A549 treated with RU486 at 1 μM for 4 hours (cell line): ENCODE measurements around the gene AP4M1. TPM values are rescaled to one million over a fixed set of nuclear protein-coding genes. Genes with fewer than 3 reads are reported as not detected.

Experiments used
- total RNA-seq: library from RNA; stranded (reverse); fragments of 200-300 nt; extraction: Qiagen RNA extraction; gene quantifications from 5 replicates; pipeline ENCODE4 v1.2.3, GENCODE V29; 2022; ENCODE audit warnings: low read depth

The AP4M1 gene, protein sequence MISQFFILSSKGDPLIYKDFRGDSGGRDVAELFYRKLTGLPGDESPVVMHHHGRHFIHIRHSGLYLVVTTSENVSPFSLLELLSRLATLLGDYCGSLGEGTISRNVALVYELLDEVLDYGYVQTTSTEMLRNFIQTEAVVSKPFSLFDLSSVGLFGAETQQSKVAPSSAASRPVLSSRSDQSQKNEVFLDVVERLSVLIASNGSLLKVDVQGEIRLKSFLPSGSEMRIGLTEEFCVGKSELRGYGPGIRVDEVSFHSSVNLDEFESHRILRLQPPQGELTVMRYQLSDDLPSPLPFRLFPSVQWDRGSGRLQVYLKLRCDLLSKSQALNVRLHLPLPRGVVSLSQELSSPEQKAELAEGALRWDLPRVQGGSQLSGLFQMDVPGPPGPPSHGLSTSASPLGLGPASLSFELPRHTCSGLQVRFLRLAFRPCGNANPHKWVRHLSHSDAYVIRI
- 12.3 to 15.4 TPM (median 14.5 TPM) in 5 replicates for total RNA-seq

DNA sequence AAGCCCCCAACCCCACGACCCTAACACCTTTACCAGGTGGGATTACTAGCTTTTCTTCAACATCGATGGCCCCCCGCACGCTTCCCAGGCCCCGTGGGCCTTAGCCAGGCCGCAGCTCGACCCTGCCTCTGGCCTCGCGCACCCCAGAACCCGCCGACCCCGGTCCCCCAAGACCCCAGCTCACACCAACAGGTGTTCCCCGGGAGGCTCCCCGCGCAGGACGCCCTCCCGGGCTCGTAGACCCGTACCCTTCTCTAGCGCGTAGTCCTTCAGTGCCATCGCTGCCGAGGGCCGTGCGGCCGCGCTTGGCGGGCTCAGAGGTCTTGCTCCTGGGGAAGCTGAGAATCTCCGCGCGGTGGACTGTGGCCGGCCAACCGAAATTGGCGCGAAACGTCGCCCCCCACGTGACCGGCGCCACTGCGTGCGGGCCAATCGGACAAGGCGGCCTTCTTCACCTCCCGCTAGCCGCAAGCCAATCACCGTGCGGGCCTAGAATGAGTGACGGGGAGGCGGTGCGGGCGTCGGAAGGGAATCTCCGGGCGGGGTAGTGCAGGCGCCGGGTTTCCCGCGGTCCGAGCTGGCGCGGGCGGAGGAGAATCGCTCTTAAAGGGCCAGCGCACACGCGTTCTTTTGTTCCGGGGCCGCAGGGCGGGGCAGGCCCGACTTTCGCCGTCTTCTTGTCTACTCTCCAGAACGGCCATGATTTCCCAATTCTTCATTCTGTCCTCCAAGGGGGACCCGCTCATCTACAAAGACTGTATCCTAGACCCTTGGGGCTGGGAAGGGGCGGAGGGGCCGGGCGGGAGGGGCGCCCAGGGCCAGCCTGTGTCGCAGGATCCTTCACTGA, at the start of gene AP4M1, which contains the start of gene MCM7:
AP4M1 (plus strand) TSS at position 628 of the 847 bp plus-strand sequence; CDS start at position 700, 72 bp downstream.
MCM7 (minus strand) TSS at position 382 of the 847 bp plus-strand sequence; CDS start at position 279, 103 bp downstream.

DNA sequence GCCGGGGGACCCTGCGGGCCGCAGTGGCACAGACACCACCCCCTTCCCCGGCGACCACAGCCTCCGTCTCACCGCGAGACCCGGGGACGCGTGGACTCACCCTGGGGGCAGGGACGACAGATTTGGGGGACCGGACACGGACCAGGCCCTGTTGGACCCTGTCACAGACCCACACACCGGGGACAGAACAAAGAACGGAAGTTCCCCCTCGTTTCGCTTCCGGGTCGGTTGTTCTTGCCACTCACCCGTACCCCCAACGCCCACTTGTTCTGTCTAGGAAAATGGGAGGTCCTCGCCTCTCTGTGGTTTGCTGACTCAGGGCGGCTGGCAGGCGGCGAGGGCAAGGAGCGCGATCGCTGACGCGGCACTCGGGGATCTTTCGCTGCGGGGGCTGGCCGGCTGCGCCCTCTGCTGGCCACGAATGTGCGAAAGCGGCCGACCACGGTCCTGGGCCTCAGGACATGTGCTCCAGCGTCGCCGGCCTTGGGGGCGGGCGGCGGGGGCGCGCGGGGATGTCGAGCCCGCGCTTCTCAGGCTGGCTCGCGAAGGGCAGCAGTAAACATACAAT, 19.8 kb upstream of the AP4M1 start, which contains the start of gene ZNF3:
ZNF3 (minus strand) TSS at position 189 of the 568 bp plus-strand sequence. CDS start 4,366 bp downstream, outside the sequence.

DNA sequence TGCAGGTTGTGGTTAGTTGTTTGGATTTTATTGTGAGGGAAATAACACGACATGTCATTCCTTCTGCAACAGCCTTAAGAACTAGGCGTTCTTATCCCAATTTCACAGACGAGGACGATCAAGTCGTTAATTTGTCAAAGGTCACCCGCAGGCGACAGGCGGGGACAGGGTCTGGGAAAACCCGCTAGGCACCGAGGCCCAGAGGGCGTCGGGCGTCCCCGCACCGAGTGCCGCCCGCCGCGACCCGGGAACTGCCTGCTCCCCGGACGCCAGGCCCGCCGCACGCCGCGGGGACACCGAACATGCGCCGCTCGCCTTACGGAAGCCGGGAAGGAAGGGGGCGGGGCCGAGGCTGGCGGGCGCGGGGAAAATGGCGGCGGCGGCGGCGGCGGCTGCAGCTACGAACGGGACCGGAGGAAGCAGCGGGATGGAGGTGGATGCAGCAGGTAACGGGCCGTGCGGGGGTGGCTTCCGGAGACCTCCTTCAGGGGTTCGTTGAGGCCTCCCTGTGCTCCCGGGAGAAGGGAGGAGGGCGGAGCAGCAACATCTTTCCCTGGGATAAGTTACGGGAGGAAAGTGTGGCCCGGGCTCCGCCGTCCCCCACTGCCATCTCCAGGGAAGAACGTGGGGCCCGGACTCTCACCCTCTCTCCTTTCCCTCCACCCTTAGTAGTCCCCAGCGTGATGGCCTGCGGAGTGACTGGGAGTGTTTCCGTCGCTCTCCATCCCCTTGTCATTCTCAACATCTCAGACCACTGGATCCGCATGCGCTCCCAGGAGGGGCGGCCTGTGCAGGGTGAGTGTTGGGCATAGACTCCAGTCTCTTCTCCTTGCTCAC, 12.6 kb upstream of the AP4M1 start, which contains the start of gene COPS6:
COPS6 (plus strand) TSS at position 349 of the 837 bp plus-strand sequence; CDS start at position 371, 22 bp downstream.

DNA sequence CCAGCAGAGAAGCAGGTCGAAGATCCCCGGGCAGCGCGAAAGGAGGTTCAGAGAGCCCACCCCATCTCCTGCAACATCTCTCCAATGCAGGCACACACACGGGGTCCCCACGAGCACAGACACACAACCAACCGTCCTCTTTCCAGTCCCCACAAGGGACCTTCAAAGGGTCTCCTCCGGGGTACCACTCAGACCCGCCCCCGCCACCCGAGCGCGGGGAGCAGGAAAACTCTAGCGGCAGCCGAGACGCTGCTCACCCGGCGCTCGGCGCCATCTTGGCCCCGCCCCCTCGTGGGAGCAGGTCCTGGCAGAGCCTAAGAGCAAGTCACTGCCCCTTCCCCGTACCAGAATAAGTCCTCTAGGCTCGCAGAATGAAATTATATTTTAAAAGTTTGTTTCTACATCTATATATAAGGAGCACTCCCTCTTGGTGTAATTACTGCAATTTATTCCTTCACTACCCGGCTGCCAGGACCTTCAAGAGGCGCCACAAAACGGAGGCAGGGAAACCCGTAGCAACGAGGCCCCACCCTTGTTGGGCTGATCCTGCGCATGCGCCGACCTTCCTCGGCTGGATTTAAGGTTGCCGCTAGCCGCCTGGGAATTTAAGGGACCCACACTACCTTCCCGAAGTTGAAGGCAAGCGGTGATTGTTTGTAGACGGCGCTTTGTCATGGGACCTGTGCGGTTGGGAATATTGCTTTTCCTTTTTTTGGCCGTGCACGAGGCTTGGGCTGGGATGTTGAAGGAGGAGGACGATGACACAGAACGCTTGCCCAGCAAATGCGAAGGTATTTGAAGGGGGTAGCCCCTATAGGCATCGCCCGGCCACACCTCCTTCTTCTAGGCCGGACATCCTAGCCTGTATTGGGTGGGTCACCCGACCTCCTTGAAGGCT, 17.9 kb downstream of the AP4M1 start, which contains the start of the genes CNPY4 and TAF6:
CNPY4 (plus strand) TSS at position 563 of the 898 bp plus-strand sequence; CDS start at position 674, 111 bp downstream.
TAF6 (minus strand) TSS at position 287 of the 898 bp plus-strand sequence. CDS start 5,149 bp downstream, outside the sequence.

DNA sequence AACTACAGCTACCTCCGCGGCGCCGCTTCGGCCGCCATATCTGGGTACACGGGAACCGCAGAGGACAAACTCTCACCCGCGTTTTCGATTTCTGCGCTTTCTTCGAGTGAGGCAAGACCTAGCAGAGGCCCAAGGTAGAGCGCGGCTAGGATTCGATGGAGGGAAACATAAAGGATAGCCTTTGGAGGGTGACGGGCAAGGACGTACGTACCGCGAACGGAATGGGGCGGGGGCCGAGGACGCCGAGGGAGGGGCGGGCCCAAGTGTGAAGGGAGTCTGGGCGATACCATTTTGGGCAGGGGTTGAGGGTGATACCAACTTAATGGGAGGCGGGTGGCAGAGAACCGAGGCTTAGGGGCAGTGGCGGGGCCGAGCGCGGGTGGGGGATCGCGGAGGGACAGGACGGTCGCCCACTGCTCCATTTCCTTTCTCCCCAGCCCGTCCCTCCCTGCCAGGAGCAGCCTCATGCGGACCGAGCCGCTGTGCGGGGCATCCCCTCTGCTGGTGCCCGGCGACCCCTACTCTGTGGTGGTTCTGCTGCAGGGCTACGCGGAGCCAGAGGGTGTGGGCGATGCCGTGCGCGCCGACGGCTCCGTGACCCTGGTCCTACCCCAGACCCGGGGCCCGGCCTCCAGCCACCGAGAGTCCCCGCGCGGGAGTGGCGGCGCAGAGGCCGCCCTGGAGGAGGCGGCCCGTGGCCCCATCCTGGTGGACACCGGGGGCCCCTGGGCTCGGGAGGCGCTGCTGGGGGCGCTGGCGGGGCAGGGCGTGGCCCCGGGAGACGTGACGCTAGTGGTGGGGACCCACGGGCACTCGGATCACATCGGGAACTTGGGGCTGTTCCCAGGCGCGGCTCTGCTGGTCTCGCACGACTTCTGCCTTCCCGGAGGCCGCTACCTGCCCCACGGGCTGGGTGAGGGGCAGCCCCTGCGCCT, 25.8 kb downstream of the AP4M1 start, which contains the start of gene MBLAC1:
MBLAC1 (plus strand) TSS at position 37 of the 935 bp plus-strand sequence; CDS start at position 466, 429 bp downstream.

DNA sequence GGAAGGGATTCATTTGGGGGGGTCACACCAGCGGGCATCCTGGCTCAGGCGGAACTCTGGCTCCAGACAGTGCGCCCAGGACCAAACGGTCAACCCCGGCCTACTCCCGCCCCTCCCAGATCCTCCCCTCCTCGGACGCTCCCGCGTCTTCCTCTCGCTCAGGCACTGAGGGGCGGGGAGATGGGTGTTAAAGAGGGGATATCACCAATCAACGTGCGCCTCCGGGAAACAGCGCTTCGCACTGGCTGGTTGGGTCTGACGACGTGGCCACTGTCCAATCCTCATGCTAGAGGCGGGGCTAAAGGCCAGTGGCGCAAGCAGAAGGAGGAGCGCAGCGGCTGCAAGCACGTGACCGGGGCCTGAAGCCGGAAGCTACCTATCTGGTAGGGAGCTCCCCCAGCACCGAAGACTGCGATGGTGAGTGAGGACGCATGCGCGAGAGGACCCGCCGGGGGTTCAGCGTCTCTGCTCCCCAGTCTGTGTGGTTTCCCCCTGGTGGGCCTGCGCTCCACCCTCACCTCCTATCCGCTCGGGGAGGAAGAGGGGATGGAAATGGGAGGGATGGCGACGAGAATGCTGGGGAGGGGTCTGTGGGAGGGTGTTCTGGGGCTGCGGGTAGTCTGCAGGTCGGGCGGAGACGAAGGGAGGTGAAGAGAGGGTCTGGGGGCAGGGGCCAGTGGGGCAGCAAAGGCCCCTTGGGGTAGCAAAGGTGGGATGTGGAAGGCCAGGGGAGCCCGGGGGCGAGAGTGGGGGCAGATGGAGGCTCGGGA, 47.3 kb downstream of the AP4M1 start, which contains the start of gene LAMTOR4:
LAMTOR4 (plus strand) TSS at position 360 of the 770 bp plus-strand sequence; CDS start at position 415, 55 bp downstream.

Other genes starting within 250 kb of the AP4M1 start
- gene OR2AE1, start 224.6 kb upstream of the AP4M1 start, total RNA-seq, result not detected in 5 replicates
- gene TRIM4, start 182.1 kb upstream of the AP4M1 start, total RNA-seq, result 20.5 to 27.9 TPM (median 26.3 TPM) in 5 replicates
- gene GJC3, start 172.0 kb upstream of the AP4M1 start, total RNA-seq, result 0.14 to 0.31 TPM (median 0.21 TPM) in 4 of 5 replicates, not detected in the other
- 0.27 TPM in 1 of 5 replicates, not detected in the others for gene AZGP1, start 125.6 kb upstream of the AP4M1 start, total RNA-seq
- 6.1 to 9.9 TPM (median 9.2 TPM) in 5 replicates for gene ZKSCAN1, start 86.0 kb upstream of the AP4M1 start, total RNA-seq
- gene ZSCAN21, start 51.9 kb upstream of the AP4M1 start, total RNA-seq, result 9.3 to 12.1 TPM (median 10.1 TPM) in 5 replicates
- 18.2 to 23.1 TPM (median 19.7 TPM) in 5 replicates for gene ZNF3, start 19.9 kb upstream of the AP4M1 start, total RNA-seq
- 149 to 206 TPM (median 179 TPM) in 5 replicates for gene COPS6, start 12.7 kb upstream of the AP4M1 start, total RNA-seq
- 234 to 255 TPM (median 254 TPM) in 5 replicates for gene MCM7, start 246 bp upstream of the AP4M1 start, total RNA-seq
- gene TAF6, start 17.7 kb downstream of the AP4M1 start, total RNA-seq, result 57.6 to 68.0 TPM (median 64.7 TPM) in 5 replicates
- 10.5 to 12.4 TPM (median 10.8 TPM) in 5 replicates for gene CNPY4, start 18.0 kb downstream of the AP4M1 start, total RNA-seq
- gene MBLAC1, start 25.3 kb downstream of the AP4M1 start, total RNA-seq, result 2.7 to 3.8 TPM (median 3.1 TPM) in 5 replicates
- gene LAMTOR4, start 47.3 kb downstream of the AP4M1 start, total RNA-seq, result 141 to 188 TPM (median 175 TPM) in 5 replicates
- gene TRAPPC14, start 57.1 kb downstream of the AP4M1 start, total RNA-seq, result 8.7 to 16.1 TPM (median 12.9 TPM) in 5 replicates
- 0.07 to 0.08 TPM in 2 of 5 replicates, not detected in the others for gene GAL3ST4, start 67.0 kb downstream of the AP4M1 start, total RNA-seq
- gene GPC2, start 75.7 kb downstream of the AP4M1 start, total RNA-seq, result 0.54 to 1.1 TPM (median 0.96 TPM) in 5 replicates
- 0.10 to 0.50 TPM (median 0.20 TPM) in 4 of 5 replicates, not detected in the other for gene STAG3, start 76.3 kb downstream of the AP4M1 start, total RNA-seq
- not detected in 5 replicates for gene PVRIG, start 118.3 kb downstream of the AP4M1 start, total RNA-seq
- not detected in 5 replicates for gene SPDYE3, start 206.1 kb downstream of the AP4M1 start, total RNA-seq